Left renal pelvis (tissue), 4 donors: ENCODE results near the gene MCM6. TPM values are rescaled to one million over a fixed set of nuclear protein-coding genes. Genes with fewer than 3 reads are reported as not detected.

Experiments used
- DNase-seq, 4 donors: peaks; one replicate each; pipeline ENCODE4 v3.0.0-alpha.2; 2013; ENCODE audit warnings: low read depth in 4 of 4, low spot score in 3 of 4
- polyA plus RNA-seq, 4 donors: library from polyadenylated mRNA; unstranded; fragments of 120-200 nt; gene quantifications; one replicate each; pipeline ENCODE4 v1.2.1, GENCODE V29; 2013; ENCODE audit not compliant: insufficient read length in 4 of 4

MCM6 gene
- polyA plus RNA-seq, 4 donors: 55.0 to 65.2 (median 61.4) TPM

DNA sequence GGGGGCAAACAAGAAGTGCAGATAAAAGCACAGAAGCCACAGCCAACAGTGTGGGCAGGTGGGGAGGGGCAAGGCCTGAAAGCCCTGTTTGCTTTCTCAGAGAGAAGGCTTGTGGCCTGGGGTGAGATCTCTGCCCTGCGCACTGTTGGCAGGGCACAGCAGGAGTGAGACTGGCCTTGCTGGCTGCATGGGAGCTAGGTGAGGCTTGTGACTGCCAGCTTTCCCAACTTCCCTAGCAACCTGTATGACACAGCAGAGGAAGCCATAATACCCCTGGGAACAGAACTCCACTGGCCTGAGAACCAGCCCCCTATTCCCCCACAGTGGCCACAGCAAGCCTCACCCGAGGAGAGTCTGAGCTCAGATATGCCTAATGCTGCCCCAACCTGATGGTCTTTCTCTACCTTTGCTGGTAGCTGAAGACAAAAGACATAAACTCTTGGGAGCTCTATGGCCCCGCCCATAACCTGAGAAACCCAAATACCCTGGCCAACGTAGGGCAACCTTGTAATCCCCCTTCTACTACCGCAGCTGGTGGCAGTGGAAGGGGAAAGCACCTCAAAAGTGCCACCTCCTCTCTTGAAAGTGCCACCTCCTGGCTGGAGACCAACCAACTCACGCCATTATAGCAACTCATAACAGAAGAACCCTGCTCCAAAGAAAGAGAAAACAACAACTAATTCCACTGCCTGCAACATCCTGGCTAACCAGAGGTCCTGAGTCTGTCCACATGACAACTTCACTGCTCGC lies 83.7 kb downstream of the MCM6 start:
- DNase-seq: no peak

DNA sequence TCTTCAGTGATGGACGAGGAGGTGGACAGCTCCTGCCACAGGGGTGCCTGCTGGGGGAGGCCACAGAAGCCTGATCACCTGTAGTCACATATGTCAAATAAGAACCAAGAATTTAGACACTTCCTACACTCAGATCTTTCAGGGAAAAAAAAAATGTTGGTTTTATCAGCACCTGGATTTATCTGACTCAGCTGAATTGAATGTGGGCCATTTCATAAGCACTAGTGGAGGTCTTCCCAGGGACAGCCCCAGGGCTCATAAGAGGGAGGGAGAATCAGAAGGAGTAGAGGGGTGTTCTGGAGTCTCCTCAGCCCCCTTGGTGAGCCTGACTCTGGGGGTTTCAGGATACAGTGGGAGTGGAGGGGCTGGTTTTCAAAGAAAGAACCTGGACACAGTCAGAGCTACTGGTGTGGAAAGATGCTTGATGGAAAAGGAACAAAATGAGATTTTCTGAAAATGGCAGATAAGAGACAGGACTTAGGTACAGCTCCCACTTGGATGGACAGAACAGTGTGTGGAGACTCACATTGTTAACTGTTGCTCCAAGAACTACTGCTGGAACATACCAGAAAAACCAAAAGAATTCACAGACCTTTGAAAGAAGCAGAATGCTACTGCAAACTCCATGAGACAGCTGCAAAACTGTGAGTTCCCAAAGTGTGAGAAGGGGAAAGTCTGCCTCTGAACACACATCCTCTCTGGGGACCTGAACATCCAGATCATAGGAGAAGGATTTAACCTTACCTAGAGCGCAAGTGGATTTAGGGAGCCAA lies 84.6 kb downstream of the MCM6 start:
- DNase-seq: no peak

DNA sequence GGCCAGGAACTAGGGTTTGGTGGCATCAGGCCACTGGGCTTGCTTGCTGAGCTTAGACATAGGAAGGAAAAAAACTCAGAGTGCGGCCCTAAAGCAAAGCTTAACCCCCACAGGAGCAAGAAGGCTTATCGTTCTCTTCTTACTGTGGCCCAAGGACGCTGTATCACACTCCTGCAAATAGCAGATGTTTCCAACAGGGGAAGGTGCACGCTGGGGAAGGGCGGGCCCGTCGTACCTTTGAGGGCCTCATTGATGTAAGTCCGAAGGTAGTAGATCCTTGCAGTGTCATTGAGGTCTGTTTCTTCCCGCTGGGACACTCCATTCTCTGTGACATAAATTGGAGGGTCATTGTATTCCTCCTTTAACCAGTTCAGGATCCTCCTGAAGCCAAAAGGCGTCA lies 85.8 kb downstream of the MCM6 start:
- no peak for DNase-seq

Other genes with a start within 250 kb of the MCM6 start
- 100 to 1,000 TPM; 136 to 174 (median 158) TPM for gene UBXN4, start 134.6 kb downstream of the MCM6 start, polyA plus RNA-seq
- under 1 TPM in 1 of 4 donors, not detected in 3; 0.03 TPM for gene LCT, start 39.3 kb downstream of the MCM6 start, polyA plus RNA-seq
- gene DARS1, start 109.2 kb upstream of the MCM6 start, polyA plus RNA-seq: 100 to 1,000 TPM in 3 of 4 donors, 10 to 100 TPM in 1; 92.9 to 153 (median 135) TPM
- 10 to 100 TPM; 15.3 to 55.8 (median 46.8) TPM for gene CXCR4, start 241.7 kb upstream of the MCM6 start, polyA plus RNA-seq